Parathyroid adenoma (tissue), 2 donors: Measurements from ENCODE around the gene TBC1D8.

Source experiments
- H2AFZ ChIP-seq: fragments of 300-600 bp; sonication (generic); one replicate; pipeline ENCODE4 v1.7.0; 2017; ENCODE audit warnings: antibody characterized with exemption, mild to moderate bottlenecking
- H3K27ac ChIP-seq: fragments of 300-600 bp; sonication (generic); one replicate; pipeline ENCODE4 v1.7.0; 2017
- H3K27me3 ChIP-seq: fragments of 300-600 bp; sonication (generic); one replicate; pipeline ENCODE4 v1.7.0; 2017; ENCODE audit warnings: low read length; ENCODE audit not compliant: control insufficient read depth, insufficient read depth
- H3K36me3 ChIP-seq: fragments of 300-600 bp; sonication (generic); one replicate; pipeline ENCODE4 v1.7.0; 2017; ENCODE audit warnings: low read length; ENCODE audit not compliant: control insufficient read depth, insufficient read depth
- H3K4me1 ChIP-seq: fragments of 300-600 bp; sonication (generic); one replicate; pipeline ENCODE4 v1.7.0; 2017; ENCODE audit warnings: control low read depth
- H3K4me2 ChIP-seq: fragments of 300-600 bp; sonication (generic); one replicate; pipeline ENCODE4 v1.7.0; 2017; ENCODE audit warnings: low read length
- H3K4me3 ChIP-seq: fragments of 300-600 bp; sonication (generic); one replicate; pipeline ENCODE4 v1.7.0; 2017; ENCODE audit warnings: low read depth, low read length
- H3K79me2 ChIP-seq: fragments of 300-600 bp; sonication (generic); one replicate; pipeline ENCODE4 v1.7.0; 2017; ENCODE audit warnings: control low read depth
- H3K9ac ChIP-seq: fragments of 300-600 bp; sonication (generic); one replicate; pipeline ENCODE4 v1.7.0; 2017; ENCODE audit warnings: mild to moderate bottlenecking
- H3K9me3 ChIP-seq: fragments of 300-600 bp; sonication (generic); one replicate; pipeline ENCODE4 v1.7.0; 2017; ENCODE audit warnings: low read length; ENCODE audit not compliant: control insufficient read depth
- CTCF ChIP-seq: fragments of 300-600 bp; sonication (generic); IDR thresholded peaks from one replicate; pipeline ENCODE4 v1.7.0; 2017; ENCODE audit warnings: antibody characterized with exemption, mild to moderate bottlenecking
- donor health status: primary hyperparathyroidism.

Gene TBC1D8

GRCh38 chr2:101023327-101024107 lies 127.7 kb downstream of the TBC1D8 start:
- Histone ChIP-seq H3K27ac (no peak overlapping the region), H3K36me3 (no peaks in the 10 kb centered on the region), H3K27me3 (no peaks in the 10 kb centered on the region), H2AFZ (no peak overlapping the region), H3K9me3 (no peaks in the 10 kb centered on the region), H3K9ac (no peak overlapping the region), H3K79me2 (no peaks in the 10 kb centered on the region), H3K4me3 (no peak overlapping the region), H3K4me1 (no peaks in the 10 kb centered on the region), H3K4me2 (no peak overlapping the region)
- TF ChIP-seq CTCF: no peak

GRCh38 chr2:101022221-101022620 lies 129.0 kb downstream of the TBC1D8 start:
- H2AFZ ChIP-seq: no peak overlapping the region
- H3K27ac ChIP-seq: no peak overlapping the region
- no peaks in the 10 kb centered on the region for H3K27me3 ChIP-seq
- H3K4me2 ChIP-seq: no peak overlapping the region
- H3K4me1 ChIP-seq: no peaks in the 10 kb centered on the region
- H3K9me3 ChIP-seq: no peaks in the 10 kb centered on the region
- no peak for TF ChIP-seq CTCF
- no peaks in the 10 kb centered on the region for H3K36me3 ChIP-seq
- no peak overlapping the region for H3K4me3 ChIP-seq
- no peaks in the 10 kb centered on the region for H3K79me2 ChIP-seq
- H3K9ac ChIP-seq: no peak overlapping the region

GRCh38 chr2:101018934-101019333 lies 132.2 kb downstream of the TBC1D8 start:
- no peak for TF ChIP-seq CTCF
- Histone ChIP-seq H3K36me3 (no peaks in the 10 kb centered on the region), H3K9me3 (no peaks in the 10 kb centered on the region), H2AFZ (no peak overlapping the region), H3K27me3 (no peaks in the 10 kb centered on the region), H3K9ac (no peak overlapping the region), H3K4me1 (no peaks in the 10 kb centered on the region), H3K4me3 (no peak overlapping the region), H3K4me2 (no peak overlapping the region), H3K79me2 (no peaks in the 10 kb centered on the region), H3K27ac (no peak overlapping the region)

- H3K4me3 ChIP-seq: no peak overlapping the region
- no peaks in the 10 kb centered on the region for H3K36me3 ChIP-seq
- H3K4me2 ChIP-seq: no peak overlapping the region
- no peaks in the 10 kb centered on the region for H3K79me2 ChIP-seq
- no peak overlapping the region for H2AFZ ChIP-seq
- no peaks in the 10 kb centered on the region for H3K4me1 ChIP-seq
- no peak overlapping the region for H3K9ac ChIP-seq
- TF ChIP-seq CTCF: no peak
- H3K27me3 ChIP-seq: no peaks in the 10 kb centered on the region
- H3K27ac ChIP-seq: no peak overlapping the region
- no peaks in the 10 kb centered on the region for H3K9me3 ChIP-seq
Observed at GRCh38 chr2:101017371-101017770, 133.8 kb downstream of the TBC1D8 start.
